ELR (cell line): ENCODE data around the gene FRMD4A.

Experiments
- DNase-seq: peaks from one replicate; pipeline ENCODE4 v3.0.0-alpha.2; 2015; ENCODE audit warnings: low read depth

Gene FRMD4A

GRCh38 chr10:13820119-13820963 is 510.4 kb downstream of the FRMD4A start:
- DNase-seq: no peak

- DNase-seq: peak; percentile 53
These were observed 514.4 kb downstream of the FRMD4A start for GRCh38 chr10:13816195-13816925.

GRCh38 chr10:13815756-13816155 is 515.0 kb downstream of the FRMD4A start:
- DNase-seq: peak; percentile 77

- DNase-seq: no peak
These were observed 517.2 kb downstream of the FRMD4A start for GRCh38 chr10:13813550-13813949.

GRCh38 chr10:13812804-13813203 is 517.9 kb downstream of the FRMD4A start:
- DNase-seq: no peak

GRCh38 chr10:13810568-13810967 is 520.2 kb downstream of the FRMD4A start:
- DNase-seq: no peak

GRCh38 chr10:13809427-13809826 is 521.3 kb downstream of the FRMD4A start:
- DNase-seq: no peak

- DNase-seq: no peak
These were observed 522.0 kb downstream of the FRMD4A start for GRCh38 chr10:13808556-13809391.

GRCh38 chr10:13806419-13806818 is 524.3 kb downstream of the FRMD4A start:
- DNase-seq: no peak

GRCh38 chr10:13803566-13804554 is 526.9 kb downstream of the FRMD4A start:
- DNase-seq: peak; percentile 17

GRCh38 chr10:13801907-13802288 is 528.8 kb downstream of the FRMD4A start:
- no peak for DNase-seq

GRCh38 chr10:13801156-13801906 is 529.4 kb downstream of the FRMD4A start:
- no peak for DNase-seq

GRCh38 chr10:13797164-13797563 is 533.6 kb downstream of the FRMD4A start:
- no peak for DNase-seq

- no peak for DNase-seq
These were observed 534.8 kb downstream of the FRMD4A start for GRCh38 chr10:13795653-13796555.

GRCh38 chr10:13794992-13795612 is 535.6 kb downstream of the FRMD4A start:
- no peak for DNase-seq

GRCh38 chr10:13792006-13792405 is 538.7 kb downstream of the FRMD4A start:
- DNase-seq: no peak

GRCh38 chr10:13791483-13791882 is 539.2 kb downstream of the FRMD4A start:
- no peak for DNase-seq

- DNase-seq: no peak
These were observed 540.5 kb downstream of the FRMD4A start for GRCh38 chr10:13790196-13790595.

GRCh38 chr10:13789448-13789829 is 541.3 kb downstream of the FRMD4A start:
- no peak for DNase-seq
